ENCODE results near the gene PRRC2B.

PRRC2B gene

GRCh38 chr9:131409458-131409992, 15.6 kb downstream of the PRRC2B start:
- no peak for DNase-seq (ENCODE audit: low read depth)

DNA sequence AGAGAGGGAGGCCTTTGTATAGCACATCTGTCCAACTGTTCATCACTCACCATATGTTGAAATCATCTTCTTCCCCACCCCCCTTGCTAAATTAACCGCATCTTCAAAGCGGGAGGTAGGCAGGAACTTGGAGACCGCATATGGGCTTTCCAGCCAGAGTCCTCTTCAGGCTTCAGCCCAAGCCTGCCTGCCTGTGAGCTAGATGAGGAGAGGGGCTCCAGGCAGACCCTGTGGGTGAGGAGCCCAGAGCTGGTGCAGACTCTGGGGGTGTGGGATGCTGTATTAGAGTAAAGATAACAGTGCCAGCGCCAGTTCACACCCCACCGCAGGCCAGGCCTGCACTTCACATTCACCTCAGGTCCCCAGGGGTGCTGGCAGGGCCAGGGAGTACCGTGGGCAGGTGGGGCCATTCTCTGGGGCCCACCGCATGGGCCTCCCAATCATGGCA, 16.2 kb downstream of the PRRC2B start:
- no peak for DNase-seq (ENCODE audit: low read depth)

DNA sequence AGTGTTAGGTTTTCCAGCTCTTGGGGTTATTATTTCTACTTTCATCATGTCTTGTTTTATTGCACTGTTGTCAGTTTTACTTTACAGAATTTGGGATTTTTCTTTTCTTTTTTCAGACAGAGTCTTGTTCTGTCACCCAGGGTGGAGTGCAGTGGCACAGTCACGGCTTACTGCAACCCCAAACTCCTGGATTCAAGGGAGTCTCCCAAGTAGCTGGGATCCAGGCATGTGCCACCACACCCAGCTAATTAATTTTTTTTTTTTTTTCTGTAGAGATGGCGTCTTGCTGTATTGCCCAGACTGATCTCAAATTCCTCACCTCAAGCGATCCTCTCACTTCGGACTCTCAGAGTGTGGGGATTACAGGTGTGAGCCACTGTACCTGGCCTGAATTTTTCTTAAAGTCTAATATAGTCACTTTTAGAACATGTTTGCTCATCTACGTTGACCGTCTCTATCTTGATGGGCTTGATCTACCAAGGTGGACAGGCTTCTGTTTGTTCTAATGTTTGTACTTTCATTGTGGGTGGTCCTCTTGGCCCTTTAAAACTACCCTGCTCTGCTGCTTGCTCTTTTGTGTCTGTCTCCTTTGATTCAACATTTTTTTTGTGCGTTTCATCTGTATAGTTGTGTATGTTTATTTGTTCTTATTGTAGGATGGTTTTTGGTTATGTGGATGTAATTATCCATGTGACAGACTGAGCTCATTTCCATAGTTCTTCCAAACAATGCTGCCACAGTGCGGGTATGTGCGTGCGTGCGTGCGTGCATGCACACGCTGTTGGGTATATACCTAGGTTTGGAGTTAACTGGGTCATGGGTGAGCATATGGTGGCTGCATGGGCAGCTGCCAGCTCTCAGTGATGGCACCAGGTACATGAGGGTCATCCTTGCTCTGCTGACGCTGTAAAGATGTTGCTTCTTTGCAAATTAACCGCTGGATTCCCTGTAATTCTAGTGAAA, 18.1 kb downstream of the PRRC2B start:
- DNase-seq (ENCODE audit: low read depth) = no peak

- DNase-seq (ENCODE audit: low read depth) = no peak
Measured at GRCh38 chr9:131416509-131416908, 22.6 kb downstream of the PRRC2B start.

DNA sequence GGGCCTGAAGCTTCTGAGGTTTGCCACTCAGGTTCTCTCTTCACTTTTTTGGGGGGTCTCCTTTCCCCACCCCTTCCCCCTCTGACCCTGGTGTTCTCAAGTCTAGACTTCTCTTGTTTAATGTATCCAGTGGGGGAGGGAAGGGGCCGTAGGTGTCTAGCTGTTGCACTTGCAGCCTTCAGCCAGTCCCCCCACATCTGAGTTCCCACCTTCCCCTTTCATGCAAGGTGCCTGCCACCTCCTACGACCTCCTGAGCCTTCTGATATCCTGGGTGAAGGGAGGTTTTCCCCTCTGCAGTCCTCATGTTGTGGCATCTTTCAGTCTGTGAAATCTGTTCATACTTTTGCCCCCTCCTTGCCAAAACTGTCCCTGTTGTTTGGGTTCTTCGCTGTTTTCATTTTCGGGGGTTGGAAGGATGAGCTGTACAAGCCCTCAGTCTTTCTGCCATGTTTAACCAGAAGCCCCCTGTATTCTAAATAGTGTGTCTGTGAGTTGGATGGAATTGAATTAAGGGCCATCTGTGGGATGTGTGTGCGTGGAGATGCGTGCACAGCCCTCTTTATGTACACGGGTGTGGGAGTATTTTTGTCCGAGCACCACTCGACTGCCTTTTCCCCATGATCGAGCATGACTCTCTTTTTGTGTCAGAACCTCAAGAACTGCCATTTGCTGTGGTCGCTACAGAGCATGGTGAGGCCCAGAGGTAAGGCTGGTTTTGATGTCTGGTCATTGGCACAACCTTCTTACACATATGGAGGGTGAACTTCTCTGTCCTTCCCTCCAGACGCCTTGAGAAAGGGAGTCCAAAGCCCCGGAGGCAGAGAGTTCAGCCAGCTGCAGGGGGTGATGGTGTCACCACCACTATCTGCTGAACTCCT, 23.6 kb downstream of the PRRC2B start:
- DNase-seq (ENCODE audit: low read depth) = no peak

DNA sequence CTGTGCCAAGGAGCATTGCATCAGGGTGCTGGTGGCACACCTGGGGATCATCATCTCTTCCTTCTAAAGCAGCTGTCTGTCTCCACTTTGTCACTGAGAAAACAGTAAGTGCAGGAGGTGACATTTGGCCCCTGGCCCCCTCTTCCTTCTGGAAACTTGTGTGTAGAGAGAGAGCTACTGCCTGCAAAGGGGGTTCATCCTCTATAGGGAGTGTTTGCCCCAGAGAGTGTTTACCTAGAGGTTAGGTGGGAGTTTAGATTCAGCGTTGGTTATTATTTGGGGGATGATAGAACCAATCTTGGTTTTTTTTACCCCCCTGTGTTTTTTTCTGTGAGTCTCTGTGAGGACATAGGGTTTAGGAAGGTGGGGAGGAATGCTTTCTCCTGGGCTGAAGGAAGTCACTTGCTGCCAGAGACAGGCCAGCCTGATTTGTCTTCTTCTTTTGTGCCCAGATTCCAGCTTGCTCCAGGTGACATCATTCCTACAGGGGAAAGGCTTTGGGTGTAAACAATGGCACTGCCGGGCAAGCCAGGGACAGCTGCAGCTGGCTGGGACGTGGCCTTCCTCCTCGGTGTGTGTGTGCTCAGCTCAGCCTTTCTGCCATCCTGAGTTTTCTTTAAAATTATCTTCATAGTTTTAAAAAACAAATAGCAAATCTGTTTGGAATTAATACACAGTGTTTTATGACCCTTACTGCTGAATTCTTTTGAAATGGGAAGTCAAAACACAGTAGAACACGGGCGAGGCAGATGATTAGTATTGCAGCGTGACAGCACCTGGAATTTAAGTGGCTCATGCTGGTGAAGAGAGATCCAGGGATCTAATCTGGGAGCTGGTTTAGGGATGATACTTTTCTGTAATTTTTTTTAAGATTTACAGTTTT, 24.5 kb downstream of the PRRC2B start:
- no peak for DNase-seq (ENCODE audit: low read depth)

- DNase-seq (ENCODE audit: low read depth) = no peak
Measured at GRCh38 chr9:131419026-131419614, 25.2 kb downstream of the PRRC2B start.

DNA sequence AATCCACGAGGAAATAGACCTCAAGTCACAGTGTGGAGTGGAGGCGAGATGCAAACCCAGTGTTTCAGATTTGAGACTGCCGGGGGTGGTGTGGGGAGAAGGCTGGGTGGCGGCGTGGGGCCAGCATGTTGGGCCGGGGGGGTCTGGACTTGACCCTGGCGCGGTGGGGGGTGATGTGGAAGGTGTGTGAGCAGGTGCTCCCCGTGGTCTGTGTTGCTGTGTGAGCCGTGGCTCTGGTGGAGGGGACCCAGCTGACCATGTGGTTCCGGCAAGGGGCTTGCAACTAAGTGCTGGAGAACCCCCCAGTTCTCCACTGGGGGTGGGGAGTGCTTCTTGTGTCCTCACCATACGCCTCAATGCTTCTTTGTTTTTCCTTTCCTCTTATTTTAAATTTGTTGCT, 25.8 kb downstream of the PRRC2B start:
- DNase-seq (ENCODE audit: low read depth) = no peak

- DNase-seq (ENCODE audit: low read depth) = no peak
Measured at GRCh38 chr9:131420980-131421624, 27.2 kb downstream of the PRRC2B start.

DNA sequence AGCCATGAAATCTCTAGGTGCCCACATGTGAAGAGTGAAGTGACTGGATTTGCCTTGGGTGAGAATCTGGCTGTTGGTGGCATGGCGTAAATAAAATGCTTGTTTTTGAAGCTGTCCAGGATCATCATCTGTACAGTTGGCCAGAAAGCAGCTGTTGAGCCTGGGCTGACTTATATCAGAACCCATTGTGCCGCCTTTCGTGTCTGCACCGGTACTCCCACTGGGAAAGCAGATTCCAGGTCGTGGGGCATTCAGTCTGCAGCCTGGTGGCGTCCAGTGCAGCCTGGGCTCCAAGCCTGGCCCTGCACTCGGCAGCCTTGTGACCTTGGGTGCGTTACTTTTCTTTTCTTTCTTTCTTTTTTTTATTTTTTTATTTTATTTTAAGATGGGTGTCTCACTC, 27.8 kb downstream of the PRRC2B start:
- no peak for DNase-seq (ENCODE audit: low read depth)

DNA sequence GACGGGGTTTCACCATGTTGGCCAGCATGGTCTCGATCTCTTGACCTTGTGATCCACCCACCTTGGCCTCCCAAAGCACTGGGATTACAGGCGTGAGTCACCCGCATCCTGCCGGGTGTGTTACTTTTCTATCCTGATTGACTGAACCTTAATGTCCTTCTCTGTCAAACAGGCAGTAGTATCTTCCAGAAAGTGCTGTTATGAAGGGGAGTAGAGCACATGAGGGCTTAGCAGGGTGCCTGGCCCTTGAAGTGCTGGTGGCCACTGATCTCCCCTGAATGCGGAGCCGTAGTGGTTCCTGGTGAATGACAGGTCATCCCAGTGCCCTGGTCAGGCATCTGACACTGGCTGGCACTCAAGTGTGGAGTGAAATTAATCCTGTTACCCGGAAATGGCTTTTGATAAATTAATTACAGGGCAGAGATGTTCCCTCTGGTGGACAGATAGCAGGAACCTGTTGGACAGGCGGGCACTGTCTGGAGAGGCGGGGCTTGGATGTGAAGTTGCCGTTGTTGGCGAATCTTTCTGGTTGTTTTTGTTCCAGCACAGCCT, 28.4 kb downstream of the PRRC2B start:
- DNase-seq (ENCODE audit: low read depth) = no peak

GRCh38 chr9:131423171-131423581, 29.3 kb downstream of the PRRC2B start:
- DNase-seq (ENCODE audit: low read depth) = no peak

GRCh38 chr9:131426545-131426944, 32.7 kb downstream of the PRRC2B start:
- no peak for DNase-seq (ENCODE audit: low read depth)

DNA sequence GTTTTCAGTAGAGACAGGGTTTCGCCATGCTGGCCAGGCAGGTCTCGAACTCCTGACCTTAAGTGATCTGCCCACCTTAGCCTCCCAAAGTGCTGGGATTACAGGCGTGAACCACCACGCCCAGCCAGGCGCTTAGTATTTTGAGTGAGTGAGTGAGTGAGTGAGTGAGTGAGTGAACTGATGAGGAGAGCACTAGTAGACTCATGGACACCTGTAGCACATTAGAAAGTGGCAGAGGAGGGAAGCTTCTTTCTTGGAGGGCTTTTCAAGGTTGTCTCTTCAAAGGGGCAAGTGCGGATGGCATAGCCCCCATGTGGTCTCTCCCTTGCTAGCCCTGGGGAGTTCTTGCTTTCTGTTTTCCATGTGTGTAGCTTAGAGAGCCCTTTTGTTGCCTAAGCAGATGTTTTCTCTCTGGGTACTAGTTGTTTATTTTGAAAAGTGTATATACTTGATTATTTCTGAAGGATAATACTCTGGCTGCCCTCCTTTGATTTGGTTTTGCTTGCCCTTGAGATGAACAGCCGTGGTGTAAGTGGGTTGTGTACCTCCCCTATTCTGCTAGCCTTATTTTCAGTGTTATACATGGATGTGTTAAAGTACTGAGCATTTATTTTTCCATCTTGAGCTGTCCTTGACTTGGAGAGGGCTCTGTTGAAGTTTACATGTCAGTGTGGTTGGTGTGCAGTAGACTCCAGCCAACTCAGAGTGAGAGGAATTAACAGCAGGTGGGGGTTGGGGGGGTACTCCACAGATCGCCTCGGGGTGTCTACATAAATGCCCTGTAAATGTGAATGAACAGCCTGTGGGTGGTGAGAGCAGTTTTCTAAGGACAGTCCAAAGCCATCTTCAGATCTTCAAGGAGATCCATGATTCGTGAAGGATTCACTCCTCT, 35.5 kb downstream of the PRRC2B start:
- DNase-seq (ENCODE audit: low read depth) = no peak

GRCh38 chr9:131432050-131432449, 38.2 kb downstream of the PRRC2B start:
- no peak for DNase-seq (ENCODE audit: low read depth)

DNA sequence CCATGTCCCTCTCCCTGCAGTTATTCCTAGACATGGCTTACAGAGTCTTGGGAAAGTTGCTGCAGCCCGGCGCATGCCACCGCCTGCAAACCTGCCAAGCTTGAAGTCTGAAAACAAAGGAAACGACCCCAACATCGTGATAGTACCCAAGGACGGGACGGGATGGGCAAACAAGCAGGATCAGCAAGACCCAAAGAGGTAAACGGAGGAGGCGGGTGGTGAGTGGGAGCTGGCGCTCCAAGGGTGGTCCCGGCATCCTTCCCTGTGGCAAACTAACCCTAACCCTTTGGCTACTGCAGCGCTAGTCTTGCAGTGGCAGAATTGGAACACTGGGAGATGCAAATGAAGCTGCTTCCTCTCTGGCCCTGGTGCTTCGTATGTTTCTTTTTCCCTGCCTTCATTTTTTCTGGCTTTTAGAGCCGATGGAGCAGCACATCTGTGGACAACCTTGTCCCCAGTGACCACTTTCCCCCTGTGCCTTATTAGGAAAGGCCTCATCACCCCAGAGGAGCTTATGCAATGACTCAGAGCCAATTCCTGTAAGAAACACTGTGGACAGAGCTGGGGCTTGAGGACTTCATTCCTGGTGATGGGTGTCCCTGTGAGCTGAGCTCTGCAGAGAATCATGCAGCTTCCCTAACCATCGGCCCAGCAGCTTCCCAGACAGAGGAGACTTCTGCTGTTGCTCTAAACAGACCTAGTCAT, 38.9 kb downstream of the PRRC2B start:
- DNase-seq (ENCODE audit: low read depth) = no peak

GRCh38 chr9:131433302-131433854, 39.5 kb downstream of the PRRC2B start:
- no peak for DNase-seq (ENCODE audit: low read depth)

- DNase-seq (ENCODE audit: low read depth) = no peak
Measured at GRCh38 chr9:131434673-131435072, 40.8 kb downstream of the PRRC2B start.

All from activated T-cell treated with anti-CD3 and anti-CD28 coated beads for 24 hours (primary cell).